HL-60 (cell line): ENCODE data around the gene NR2C1.

Source experiments
- DNase-seq, 2 experiments: peaks; one replicate each; pipeline ENCODE4 v3.0.0-alpha.2; 2010 to 2020; ENCODE audit warnings: low read depth in 1 of 2, low spot score in 1 of 2
- H3K27ac ChIP-seq: fragments of 250-450 bp; sonication (Bioruptor Pico); replicated peaks from 2 replicates; pipeline ENCODE4 v1.5.1; 2020; ENCODE audit warnings: mild to moderate bottlenecking, moderate library complexity
- H3K27me3 ChIP-seq: fragments of 250-450 bp; sonication (Bioruptor Pico); 2 replicates; pipeline ENCODE4 v1.5.1; 2021; ENCODE audit warnings: mild to moderate bottlenecking, moderate library complexity; ENCODE audit not compliant: insufficient read depth, poor library complexity, severe bottlenecking
- H3K4me3 ChIP-seq: replicated peaks from 2 replicates; pipeline ENCODE4 v1.5.1; 2011; ENCODE audit warnings: mild to moderate bottlenecking, control low read depth, low read length; ENCODE audit not compliant: insufficient read depth
- GABPA ChIP-seq: IDR thresholded peaks from 2 replicates; pipeline ENCODE4 v1.6.1; 2012; ENCODE audit warnings: low read depth
- POLR2AphosphoS5 ChIP-seq: IDR thresholded peaks from 2 replicates; pipeline ENCODE4 v1.6.1; 2012; ENCODE audit warnings: low read depth
- SPI1 ChIP-seq: IDR thresholded peaks from 2 replicates; pipeline ENCODE4 v1.6.1; 2012; ENCODE audit warnings: low read depth, mild to moderate bottlenecking, borderline replicate concordance
- TF ChIP-seq, protein P1 (sequence below): IDR thresholded peaks from one replicate; pipeline ENCODE4 v1.5.1; 2011; ENCODE audit warnings: low read length, control low read depth, inconsistent platforms; ENCODE audit not compliant: insufficient read depth
- TF ChIP-seq, protein P2 (sequence below): IDR thresholded peaks from 2 replicates; pipeline ENCODE4 v1.6.1; 2012; ENCODE audit warnings: low read depth; ENCODE audit not compliant: insufficient replicate concordance

NR2C1 gene

DNA sequence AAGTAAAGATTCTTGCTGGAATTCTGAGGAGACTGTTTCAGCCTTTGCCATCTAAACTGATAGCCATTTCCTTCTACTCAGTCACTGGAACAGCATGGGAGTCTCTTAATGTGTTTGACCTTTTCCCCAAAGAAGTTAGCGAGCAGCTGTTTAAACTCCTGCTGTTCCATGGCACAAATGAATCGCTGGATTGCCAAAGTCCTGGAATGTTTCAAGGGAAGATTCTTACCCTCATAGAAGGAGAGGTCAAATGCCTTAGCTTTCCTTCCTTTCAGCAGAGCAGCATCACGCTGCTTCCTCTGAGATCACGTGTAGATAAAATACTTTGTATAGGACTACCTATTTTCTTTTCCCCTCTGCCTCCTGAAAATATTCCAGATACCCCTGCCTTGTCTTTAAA, 10.5 kb upstream of the NR2C1 start:
- Histone ChIP-seq H3K27ac (no peak overlapping the region), H3K4me3 (no peak overlapping the region), H3K27me3 (no peaks in the 10 kb centered on the region)
- TF ChIP-seq, protein P1, sequence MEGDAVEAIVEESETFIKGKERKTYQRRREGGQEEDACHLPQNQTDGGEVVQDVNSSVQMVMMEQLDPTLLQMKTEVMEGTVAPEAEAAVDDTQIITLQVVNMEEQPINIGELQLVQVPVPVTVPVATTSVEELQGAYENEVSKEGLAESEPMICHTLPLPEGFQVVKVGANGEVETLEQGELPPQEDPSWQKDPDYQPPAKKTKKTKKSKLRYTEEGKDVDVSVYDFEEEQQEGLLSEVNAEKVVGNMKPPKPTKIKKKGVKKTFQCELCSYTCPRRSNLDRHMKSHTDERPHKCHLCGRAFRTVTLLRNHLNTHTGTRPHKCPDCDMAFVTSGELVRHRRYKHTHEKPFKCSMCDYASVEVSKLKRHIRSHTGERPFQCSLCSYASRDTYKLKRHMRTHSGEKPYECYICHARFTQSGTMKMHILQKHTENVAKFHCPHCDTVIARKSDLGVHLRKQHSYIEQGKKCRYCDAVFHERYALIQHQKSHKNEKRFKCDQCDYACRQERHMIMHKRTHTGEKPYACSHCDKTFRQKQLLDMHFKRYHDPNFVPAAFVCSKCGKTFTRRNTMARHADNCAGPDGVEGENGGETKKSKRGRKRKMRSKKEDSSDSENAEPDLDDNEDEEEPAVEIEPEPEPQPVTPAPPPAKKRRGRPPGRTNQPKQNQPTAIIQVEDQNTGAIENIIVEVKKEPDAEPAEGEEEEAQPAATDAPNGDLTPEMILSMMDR: no peak
- no peak for TF ChIP-seq POLR2AphosphoS5
- TF ChIP-seq SPI1: no peak
- no peak for TF ChIP-seq GABPA
- TF ChIP-seq, protein P2, sequence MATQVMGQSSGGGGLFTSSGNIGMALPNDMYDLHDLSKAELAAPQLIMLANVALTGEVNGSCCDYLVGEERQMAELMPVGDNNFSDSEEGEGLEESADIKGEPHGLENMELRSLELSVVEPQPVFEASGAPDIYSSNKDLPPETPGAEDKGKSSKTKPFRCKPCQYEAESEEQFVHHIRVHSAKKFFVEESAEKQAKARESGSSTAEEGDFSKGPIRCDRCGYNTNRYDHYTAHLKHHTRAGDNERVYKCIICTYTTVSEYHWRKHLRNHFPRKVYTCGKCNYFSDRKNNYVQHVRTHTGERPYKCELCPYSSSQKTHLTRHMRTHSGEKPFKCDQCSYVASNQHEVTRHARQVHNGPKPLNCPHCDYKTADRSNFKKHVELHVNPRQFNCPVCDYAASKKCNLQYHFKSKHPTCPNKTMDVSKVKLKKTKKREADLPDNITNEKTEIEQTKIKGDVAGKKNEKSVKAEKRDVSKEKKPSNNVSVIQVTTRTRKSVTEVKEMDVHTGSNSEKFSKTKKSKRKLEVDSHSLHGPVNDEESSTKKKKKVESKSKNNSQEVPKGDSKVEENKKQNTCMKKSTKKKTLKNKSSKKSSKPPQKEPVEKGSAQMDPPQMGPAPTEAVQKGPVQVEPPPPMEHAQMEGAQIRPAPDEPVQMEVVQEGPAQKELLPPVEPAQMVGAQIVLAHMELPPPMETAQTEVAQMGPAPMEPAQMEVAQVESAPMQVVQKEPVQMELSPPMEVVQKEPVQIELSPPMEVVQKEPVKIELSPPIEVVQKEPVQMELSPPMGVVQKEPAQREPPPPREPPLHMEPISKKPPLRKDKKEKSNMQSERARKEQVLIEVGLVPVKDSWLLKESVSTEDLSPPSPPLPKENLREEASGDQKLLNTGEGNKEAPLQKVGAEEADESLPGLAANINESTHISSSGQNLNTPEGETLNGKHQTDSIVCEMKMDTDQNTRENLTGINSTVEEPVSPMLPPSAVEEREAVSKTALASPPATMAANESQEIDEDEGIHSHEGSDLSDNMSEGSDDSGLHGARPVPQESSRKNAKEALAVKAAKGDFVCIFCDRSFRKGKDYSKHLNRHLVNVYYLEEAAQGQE: no peak
- DNase-seq: no peak

DNA sequence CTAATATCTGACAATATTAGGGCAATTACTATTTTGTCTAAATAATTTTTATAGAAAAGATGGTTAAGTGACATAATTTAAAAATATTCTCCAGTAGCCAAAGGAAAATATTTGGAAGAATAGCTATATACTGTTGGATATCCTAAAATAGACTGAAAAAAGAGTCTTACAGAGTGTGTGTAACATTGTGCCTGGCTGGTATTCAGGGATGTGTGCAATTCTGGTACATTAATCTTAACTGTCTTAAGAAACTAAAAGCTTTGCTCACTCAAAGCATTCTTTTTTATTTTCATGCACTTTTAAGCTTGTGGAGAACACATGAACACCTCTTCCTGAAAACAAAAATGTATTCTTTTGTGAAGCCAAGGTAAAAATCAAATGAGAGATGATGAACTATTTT, 10.1 kb upstream of the NR2C1 start:
- no peak for TF ChIP-seq GABPA
- TF ChIP-seq, protein P2: no peak
- TF ChIP-seq POLR2AphosphoS5: no peak
- TF ChIP-seq SPI1: no peak
- TF ChIP-seq, protein P1: no peak
- Histone ChIP-seq H3K27ac (no peak overlapping the region), H3K4me3 (no peak overlapping the region), H3K27me3 (no peaks in the 10 kb centered on the region)
- DNase-seq: no peak

DNA sequence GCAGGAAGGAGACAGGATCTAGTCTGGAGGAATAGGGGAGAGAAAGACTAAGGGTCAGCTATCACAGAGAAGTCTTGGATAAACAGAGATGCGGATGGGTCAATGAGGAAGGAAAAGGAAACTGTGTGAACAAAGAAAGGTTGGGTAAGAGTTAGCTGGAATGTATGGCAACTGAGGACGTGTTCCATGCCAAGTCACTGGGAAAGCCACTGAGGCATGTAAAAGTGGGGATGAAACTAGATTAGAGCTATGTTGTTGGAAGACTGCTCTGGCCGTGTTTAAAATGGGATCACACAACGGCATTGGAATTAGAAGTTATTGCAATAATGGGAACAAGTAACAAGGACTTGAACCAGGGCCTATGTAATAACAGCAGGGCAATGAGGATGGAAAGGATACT, 3.9 kb upstream of the NR2C1 start:
- no peak overlapping the region for H3K27ac ChIP-seq
- H3K4me3 ChIP-seq: no peak overlapping the region
- no peak for TF ChIP-seq POLR2AphosphoS5

DNA sequence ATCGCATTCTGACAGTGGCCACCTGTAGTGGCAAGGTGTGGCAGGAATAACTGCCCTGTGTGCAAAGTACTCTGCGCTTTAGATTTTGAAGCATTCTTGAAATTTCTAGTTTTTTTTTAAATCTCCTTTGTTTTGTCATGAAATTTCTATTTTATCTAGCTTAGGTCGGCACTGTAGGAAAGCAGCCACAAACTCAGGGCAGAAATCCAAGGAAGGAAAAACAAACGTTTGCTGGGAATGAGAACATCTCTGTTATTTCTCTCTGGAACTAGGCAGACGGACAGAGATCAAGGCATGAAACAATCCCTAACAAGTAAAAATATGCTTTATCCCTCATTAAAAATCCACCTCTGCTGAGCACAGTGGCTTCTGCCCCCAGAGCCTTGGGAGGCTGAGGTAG, 1.3 kb upstream of the NR2C1 start:
- TF ChIP-seq, protein P1: no peak
- TF ChIP-seq, protein P2: no peak
- TF ChIP-seq POLR2AphosphoS5: no peak
- no peak for TF ChIP-seq SPI1
- TF ChIP-seq GABPA: no peak
- H3K27ac ChIP-seq: no peak overlapping the region
- no peak overlapping the region for H3K4me3 ChIP-seq
- H3K27me3 ChIP-seq: no peaks in the 10 kb centered on the region
- DNase-seq: no peak

More for the DNA sequence above, 3.9 kb upstream of the NR2C1 start:
- no peaks in the 10 kb centered on the region for H3K27me3 ChIP-seq
- DNase-seq: no peak
